ENCODE measurements around the gene ZNF879.
A peak's percentile ranks its signal among the peaks of the same experiment; 100 is the strongest.

ZNF879 gene

GRCh38 chr5:179023528-179024189 lies at the start of gene ZNF879:
ZNF879 (plus strand) TSS chr5:179023804; CDS start chr5:179025005, 1,201 bp downstream.
- H3K4me3 ChIP-seq (replicated peaks in 1 of 2; ENCODE audit: low read depth in 2 of 2, low read length in 2 of 2): peak within 1 kb of the TSS; percentile 56 to 61
- TF ChIP-seq, protein P1, sequence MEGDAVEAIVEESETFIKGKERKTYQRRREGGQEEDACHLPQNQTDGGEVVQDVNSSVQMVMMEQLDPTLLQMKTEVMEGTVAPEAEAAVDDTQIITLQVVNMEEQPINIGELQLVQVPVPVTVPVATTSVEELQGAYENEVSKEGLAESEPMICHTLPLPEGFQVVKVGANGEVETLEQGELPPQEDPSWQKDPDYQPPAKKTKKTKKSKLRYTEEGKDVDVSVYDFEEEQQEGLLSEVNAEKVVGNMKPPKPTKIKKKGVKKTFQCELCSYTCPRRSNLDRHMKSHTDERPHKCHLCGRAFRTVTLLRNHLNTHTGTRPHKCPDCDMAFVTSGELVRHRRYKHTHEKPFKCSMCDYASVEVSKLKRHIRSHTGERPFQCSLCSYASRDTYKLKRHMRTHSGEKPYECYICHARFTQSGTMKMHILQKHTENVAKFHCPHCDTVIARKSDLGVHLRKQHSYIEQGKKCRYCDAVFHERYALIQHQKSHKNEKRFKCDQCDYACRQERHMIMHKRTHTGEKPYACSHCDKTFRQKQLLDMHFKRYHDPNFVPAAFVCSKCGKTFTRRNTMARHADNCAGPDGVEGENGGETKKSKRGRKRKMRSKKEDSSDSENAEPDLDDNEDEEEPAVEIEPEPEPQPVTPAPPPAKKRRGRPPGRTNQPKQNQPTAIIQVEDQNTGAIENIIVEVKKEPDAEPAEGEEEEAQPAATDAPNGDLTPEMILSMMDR (IDR thresholded peaks at IDR 0.05; ENCODE audit: low read depth, low read length): no peak
- peak; percentile 97 for DNase-seq (ENCODE audit: low read depth in 2 of 2)

DNA sequence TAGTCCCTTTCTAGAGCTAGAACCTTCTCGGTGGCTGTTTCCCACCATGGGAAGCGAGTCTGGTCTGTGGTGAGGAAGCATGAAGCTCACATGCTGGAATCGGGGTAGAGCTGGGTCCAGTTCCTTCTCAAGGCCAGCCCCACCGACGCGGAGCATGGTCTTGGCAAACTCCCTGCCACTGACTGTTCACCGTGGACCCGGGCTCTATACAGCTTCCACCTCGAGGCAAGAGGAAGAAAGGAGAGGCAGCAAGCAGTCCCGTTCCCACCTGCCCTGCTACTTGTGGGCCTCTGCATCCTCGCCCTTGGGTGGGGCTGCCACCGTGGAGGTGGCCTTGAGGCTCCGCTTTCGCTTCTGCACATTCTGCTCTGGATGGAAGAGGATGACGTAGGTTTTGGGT lies 42.2 kb upstream of the ZNF879 start:
- DNase-seq (ENCODE audit: low read depth in 2 of 2): no peak
- H3K4me3 ChIP-seq (replicated peaks in 1 of 2; ENCODE audit: low read depth in 2 of 2, low read length in 2 of 2): no peak overlapping the region
- TF ChIP-seq, protein P1 (IDR thresholded peaks at IDR 0.05; ENCODE audit: low read depth, low read length): no peak

GRCh38 chr5:178982941-178983340 lies 40.7 kb upstream of the ZNF879 start:
- TF ChIP-seq, protein P1 (IDR thresholded peaks at IDR 0.05; ENCODE audit: low read depth, low read length): no peak
- H3K4me3 ChIP-seq (replicated peaks in 1 of 2; ENCODE audit: low read depth in 2 of 2, low read length in 2 of 2): no peak overlapping the region
- DNase-seq (ENCODE audit: low read depth in 2 of 2): no peak

DNA sequence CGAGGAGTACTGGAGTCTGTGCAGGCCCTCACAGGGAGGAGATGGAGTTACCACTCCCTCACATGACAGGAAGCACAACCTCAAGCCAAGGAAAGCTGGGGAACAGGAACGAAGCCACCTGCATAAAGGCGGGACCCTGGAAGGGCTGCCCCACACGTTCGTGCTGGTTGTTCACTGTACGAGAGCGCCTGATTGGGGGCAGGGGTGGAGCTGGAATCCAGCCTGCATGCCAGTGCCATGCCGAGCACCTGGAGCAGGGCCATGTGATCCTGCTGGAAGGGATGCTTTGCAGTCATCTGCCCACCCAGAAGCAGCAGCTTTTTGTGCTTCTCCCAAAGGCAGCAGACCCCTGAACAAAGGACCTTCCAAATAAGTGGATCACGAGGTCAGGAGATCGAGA lies 39.9 kb upstream of the ZNF879 start:
- TF ChIP-seq, protein P1 (IDR thresholded peaks at IDR 0.05; ENCODE audit: low read depth, low read length): no peak
- H3K4me3 ChIP-seq (replicated peaks in 1 of 2; ENCODE audit: low read depth in 2 of 2, low read length in 2 of 2): no peak overlapping the region
- no peak for DNase-seq (ENCODE audit: low read depth in 2 of 2)

GRCh38 chr5:178984145-178985072 lies 39.2 kb upstream of the ZNF879 start:
- H3K4me3 ChIP-seq (replicated peaks in 1 of 2; ENCODE audit: low read depth in 2 of 2, low read length in 2 of 2): no peak overlapping the region
- no peak for DNase-seq (ENCODE audit: low read depth in 2 of 2)
- TF ChIP-seq, protein P1 (IDR thresholded peaks at IDR 0.05; ENCODE audit: low read depth, low read length): no peak

DNA sequence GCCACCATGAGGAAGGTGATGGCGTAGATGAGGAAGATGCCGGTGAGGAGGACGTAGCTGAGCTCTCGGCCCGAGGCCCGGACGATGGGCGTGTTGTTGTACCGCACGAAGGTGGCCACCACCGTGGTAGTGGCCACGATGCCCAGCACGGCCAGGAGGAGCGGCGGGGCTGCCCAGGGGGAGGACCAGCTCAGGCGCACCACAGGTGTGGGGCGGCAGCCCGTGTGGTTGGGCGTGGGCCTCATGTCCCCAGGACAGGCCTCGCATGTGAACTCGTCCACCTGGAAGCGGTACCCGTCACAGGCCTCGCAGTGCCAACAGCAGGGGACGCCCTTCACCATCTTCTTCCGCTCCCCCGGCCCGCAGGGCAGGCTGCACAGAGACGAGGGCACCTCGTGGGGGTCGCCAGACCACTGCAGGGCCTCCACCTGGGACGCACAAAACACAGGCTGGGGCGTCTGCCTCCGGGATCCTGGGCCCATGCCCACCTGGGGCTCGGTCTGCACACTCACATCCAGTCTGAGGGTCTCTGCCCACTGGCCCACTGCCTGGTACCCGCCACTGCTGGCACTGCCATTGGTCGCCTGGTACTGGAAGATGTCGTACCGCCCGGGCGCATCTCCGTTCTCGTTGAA lies 37.2 kb upstream of the ZNF879 start:
- TF ChIP-seq, protein P1 (IDR thresholded peaks at IDR 0.05; ENCODE audit: low read depth, low read length): no peak
- H3K4me3 ChIP-seq (replicated peaks in 1 of 2; ENCODE audit: low read depth in 2 of 2, low read length in 2 of 2): no peak overlapping the region
- DNase-seq (ENCODE audit: low read depth in 2 of 2): no peak
